ENCODE data around the gene TMEM266. TPM values are rescaled to one million over a fixed set of nuclear protein-coding genes. Genes with fewer than 3 reads are reported as not detected.
"Not testable (repeated sequence)": the region's sequence is repeated elsewhere in the genome, so short reads cannot be mapped to it uniquely, and the experiment has no call there.

The TMEM266 gene
- 0.57 TPM for polyA plus RNA-seq (2012; ENCODE audit: insufficient read depth, insufficient read length, low read depth)

DNA sequence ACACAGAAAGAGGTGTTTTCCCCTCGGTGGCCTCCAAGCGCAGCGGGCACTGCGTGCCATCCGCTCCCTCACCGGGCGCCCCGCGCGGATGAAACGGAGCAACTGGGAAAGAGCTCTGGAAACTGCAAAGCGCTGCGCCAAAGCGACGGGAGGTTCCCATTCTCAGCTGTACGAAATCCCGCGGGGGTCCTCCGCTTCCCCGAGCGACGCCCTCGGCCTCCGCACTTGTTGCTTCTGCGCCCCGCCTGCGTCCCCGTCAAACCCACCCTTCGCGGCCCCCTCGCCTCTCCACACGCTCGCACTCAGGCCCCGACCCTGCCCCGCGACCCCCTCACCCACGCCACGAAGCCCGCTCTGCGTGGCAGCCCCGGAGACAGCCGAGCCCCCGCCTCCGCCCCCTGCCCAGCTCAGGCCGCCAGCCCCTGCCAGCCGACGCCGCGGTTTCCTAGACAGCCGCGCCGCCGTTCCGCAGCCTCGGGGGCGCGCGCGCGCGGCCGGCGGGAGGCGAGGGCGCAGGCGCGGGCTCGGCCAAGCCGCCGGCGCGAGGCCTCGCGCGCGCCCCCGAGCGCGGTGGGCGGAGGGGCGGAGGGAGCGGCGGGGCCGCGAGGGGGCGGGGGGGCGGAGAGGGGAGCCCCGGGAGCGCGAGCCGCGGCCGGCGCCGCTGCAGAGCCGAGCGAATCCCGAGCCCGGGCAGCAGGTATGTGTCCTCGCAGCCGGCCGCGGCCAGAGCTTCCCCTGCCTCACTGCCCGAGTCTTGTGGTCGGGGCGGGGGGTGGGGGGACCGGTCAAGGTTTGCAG is at the start of gene TMEM266:
TMEM266 (plus strand) TSS at position 666 of the 798 bp plus-strand sequence. CDS start 74,279 bp downstream, outside the sequence.
- Histone ChIP-seq H3K4me1 (no peaks in the 10 kb centered on the region; the same call in 1 of the 2 replicates), H3K4me3 (ENCODE audit: low read depth, low read length) (peak within 1 kb of the TSS; percentile 52), H3K9me3 (no peaks in the 10 kb centered on the region), H3K27me3 (peaks cover 88% of the 10 kb centered on the region), H3K36me3 (no peaks in the 10 kb centered on the region)
- peak; percentile 52 for DNase-seq
- TF ChIP-seq, protein P1, sequence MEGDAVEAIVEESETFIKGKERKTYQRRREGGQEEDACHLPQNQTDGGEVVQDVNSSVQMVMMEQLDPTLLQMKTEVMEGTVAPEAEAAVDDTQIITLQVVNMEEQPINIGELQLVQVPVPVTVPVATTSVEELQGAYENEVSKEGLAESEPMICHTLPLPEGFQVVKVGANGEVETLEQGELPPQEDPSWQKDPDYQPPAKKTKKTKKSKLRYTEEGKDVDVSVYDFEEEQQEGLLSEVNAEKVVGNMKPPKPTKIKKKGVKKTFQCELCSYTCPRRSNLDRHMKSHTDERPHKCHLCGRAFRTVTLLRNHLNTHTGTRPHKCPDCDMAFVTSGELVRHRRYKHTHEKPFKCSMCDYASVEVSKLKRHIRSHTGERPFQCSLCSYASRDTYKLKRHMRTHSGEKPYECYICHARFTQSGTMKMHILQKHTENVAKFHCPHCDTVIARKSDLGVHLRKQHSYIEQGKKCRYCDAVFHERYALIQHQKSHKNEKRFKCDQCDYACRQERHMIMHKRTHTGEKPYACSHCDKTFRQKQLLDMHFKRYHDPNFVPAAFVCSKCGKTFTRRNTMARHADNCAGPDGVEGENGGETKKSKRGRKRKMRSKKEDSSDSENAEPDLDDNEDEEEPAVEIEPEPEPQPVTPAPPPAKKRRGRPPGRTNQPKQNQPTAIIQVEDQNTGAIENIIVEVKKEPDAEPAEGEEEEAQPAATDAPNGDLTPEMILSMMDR (IDR thresholded peaks at IDR 0.05; ENCODE audit: low read depth, low read length), result no peak

- DNase-seq, result no peak
- no peak overlapping the region for H3K4me3 ChIP-seq (ENCODE audit: low read depth, low read length)
- peaks cover 36% of the 10 kb centered on the region for H3K27me3 ChIP-seq
- no peaks in the 10 kb centered on the region for H3K4me1 ChIP-seq
- H3K36me3 ChIP-seq, result no peaks in the 10 kb centered on the region
- H3K9me3 ChIP-seq, result no peaks in the 10 kb centered on the region
- TF ChIP-seq, protein P1 (IDR thresholded peaks at IDR 0.05; ENCODE audit: low read depth, low read length), result no peak
These were observed 49.2 kb upstream of the TMEM266 start for GRCh38 chr15:76010613-76011012.

DNA sequence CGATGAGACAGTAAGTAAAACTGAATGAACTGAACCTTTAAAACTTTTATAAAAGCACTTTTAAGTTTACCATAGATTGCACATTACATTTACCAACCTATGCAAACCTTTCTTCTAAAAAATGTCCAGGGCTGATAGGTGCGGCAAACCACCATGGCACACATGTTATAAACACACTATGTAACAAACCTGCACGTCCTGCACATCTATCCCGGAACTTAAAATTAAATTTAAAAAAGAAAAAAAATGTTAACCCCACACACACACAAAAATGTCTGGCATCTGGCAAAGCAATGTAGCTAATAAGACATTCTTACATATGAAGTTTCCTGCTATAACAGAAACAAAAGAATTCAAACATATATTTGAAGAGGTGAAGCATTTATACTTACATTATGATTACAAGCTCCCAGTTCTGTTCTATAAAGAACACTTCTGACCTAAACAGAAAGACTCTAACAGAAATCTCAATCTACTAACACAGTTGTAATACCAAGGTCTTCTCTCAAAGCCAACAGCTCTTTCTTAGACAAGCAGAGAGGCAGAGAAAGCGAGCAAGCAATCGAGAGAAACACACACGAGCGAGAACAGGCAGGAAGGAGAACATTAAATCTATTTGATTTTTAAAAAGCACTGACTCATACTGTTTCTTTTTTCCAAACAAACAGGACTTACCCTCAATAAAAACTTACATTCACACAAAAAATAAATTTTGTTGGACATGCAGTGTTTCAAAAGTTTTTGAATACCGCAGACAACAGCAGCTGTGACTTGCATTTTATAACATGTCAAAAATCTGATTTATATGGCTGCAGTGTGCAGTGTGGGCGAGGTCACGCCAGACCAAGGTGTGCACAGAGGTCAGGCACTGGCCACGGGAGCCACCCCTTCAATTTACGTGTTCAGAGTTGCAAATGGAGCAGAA is 47.9 kb upstream of the TMEM266 start, which contains the start of gene NRG4:
NRG4 (minus strand) TSS at position 798 of the 925 bp plus-strand sequence. CDS start 1,194 bp downstream, outside the sequence.
- TF ChIP-seq, protein P1 (IDR thresholded peaks at IDR 0.05; ENCODE audit: low read depth, low read length), result no peak
- no peaks in the 10 kb centered on the region for H3K36me3 ChIP-seq
- no peak for DNase-seq
- H3K4me3 ChIP-seq (ENCODE audit: low read depth, low read length), result no peak within 1 kb of the TSS
- H3K27me3 ChIP-seq, result peaks cover 36% of the 10 kb centered on the region
- H3K9me3 ChIP-seq, result no peaks in the 10 kb centered on the region
- H3K4me1 ChIP-seq, result no peaks in the 10 kb centered on the region

GRCh38 chr15:76013470-76013869 is 46.3 kb upstream of the TMEM266 start:
- H3K4me3 ChIP-seq (ENCODE audit: low read depth, low read length); H3K36me3 ChIP-seq; DNase-seq; H3K9me3 ChIP-seq; H3K4me1 ChIP-seq: not testable (repeated sequence)
- H3K27me3 ChIP-seq, result peaks cover 39% of the 10 kb centered on the region

GRCh38 chr15:76024021-76024768 is 35.6 kb upstream of the TMEM266 start:
- no peaks in the 10 kb centered on the region; the same call in 1 of the 2 replicates for H3K4me1 ChIP-seq
- H3K9me3 ChIP-seq, result no peaks in the 10 kb centered on the region; the same call in 1 of the 2 replicates
- H3K4me3 ChIP-seq (ENCODE audit: low read depth, low read length), result no peak overlapping the region
- no peak for DNase-seq
- no peaks in the 10 kb centered on the region; the same call in 1 of the 2 replicates for H3K27me3 ChIP-seq
- H3K36me3 ChIP-seq, result no peaks in the 10 kb centered on the region
- TF ChIP-seq, protein P1 (IDR thresholded peaks at IDR 0.05; ENCODE audit: low read depth, low read length), result no peak

DNA sequence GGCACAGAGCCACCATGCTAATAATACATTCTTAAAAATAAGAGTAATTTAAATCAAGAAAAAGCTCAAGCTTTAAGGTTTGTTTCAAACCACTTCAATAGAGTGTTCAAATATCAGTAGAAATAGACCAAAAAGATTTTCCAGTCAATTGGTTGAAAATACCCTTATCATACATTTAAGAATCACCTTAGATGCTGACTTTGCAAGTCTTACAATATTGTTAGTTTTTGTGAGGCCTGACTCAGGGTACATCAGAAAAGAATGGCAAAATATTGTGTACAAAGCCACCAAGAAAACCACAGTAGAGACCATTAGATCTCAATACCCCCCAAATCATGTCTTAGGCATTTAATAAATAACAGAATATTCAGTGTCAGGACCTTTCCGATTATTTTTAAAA is 27.7 kb upstream of the TMEM266 start:
- TF ChIP-seq, protein P1 (IDR thresholded peaks at IDR 0.05; ENCODE audit: low read depth, low read length), result no peak
- DNase-seq, result no peak
- H3K27me3 ChIP-seq, result peaks cover 15% of the 10 kb centered on the region
- no peaks in the 10 kb centered on the region for H3K4me1 ChIP-seq
- no peak overlapping the region for H3K4me3 ChIP-seq (ENCODE audit: low read depth, low read length)
- H3K9me3 ChIP-seq, result no peaks in the 10 kb centered on the region; the same call in 1 of the 2 replicates
- no peaks in the 10 kb centered on the region for H3K36me3 ChIP-seq
